ENCODE results near the gene HOXC9.

HOXC9 gene

DNA sequence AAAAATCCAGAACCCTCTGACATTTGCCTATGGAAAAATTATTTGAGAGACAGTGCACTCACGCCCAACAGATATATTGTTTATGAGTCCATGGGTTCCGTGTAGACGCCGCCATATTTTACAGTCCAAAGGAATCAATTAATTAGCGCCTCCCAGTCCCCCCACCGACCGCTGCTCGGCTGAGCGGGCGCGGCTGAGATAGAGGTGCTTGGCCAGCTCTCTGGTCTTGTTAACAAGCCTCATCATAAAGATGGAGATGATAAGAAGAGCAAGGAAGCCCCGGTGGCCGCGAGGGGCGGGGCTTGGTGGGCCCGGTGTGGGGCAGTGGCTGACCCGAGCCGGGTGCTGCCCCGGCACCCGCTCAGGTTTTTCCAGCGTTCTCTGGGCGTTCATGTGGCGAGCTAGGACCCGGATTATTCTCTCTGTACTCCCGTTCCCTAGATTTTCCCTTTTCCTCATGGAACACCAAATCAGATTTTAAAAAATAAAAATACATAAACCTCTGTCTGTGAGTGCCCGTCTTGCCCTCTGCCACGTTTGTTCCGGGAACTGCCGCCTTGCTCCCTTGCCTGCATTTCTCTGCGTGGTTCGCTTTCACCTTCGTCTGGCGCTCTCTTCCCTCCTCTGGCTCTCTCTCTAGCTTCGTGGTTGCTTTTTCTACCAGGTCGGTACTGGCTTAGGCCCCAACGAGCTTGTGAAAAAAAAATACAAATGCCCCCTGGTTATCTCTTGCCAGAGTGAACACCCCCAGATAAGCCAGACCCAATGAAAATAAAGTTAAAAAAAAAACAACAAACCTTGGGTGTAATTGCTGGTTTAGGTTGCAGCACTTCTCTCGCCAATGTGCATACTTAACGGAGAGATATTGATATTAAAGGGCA lies 36.3 kb upstream of the HOXC9 start:
- no peak for DNase-seq

DNA sequence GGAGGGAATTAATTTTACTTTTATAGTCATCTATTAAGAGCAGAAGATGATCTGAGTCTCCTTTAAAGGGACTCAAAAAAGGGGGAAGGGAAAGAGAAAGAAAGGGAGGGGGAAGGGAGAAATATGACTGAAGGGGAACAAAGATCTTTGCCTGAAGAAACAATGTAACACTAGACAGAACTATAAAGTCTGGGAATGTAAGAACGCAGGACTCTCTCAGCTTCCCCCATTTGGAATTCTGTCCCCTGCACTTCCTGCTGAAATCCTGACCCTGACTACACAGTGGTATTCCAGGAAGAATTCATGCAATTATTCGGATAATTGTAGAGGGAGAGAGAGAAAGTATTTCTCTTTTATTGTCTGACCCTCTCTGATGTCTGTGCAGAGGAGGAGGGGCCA lies 35.6 kb upstream of the HOXC9 start:
- DNase-seq, result no peak

DNA sequence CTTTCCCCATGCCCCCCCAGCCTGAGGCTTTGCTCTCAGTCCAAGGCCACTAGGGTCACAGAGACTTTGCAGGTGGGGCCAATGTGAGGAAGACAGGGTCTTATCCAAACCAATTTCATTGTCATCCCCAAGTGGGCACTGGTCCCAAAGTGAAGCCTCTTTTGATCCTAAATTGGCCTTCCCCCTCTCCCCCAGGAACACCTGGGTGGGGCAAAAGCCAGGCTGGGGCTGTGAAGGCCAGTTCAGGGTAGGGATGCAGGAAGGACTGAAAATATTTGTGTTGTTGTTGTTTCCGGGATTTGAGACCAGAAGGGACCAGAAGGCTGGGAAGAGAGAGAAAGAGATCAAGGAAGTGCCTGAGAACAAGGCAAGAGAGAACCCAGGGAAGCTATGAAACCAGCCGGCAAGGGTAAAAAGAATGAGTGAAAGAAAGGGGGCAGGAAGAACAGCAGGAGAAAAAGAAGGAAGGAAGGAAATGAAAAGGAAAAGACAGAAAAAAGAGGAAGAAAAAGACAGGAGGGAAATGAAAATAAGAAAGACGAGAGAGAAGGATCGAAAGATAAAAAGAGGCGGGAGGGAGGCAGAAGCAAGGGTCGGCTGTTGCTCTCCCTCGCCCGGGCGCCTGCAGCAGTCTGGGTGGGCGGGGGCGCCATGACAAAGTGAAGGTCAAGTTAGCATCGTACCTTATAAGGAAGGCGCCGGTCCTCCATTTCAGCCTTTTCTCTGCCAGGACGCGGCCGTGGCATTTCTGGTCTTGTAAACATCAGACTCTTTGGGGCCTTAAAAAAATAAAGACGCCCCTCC lies 34.5 kb upstream of the HOXC9 start:
- DNase-seq, result no peak

DNA sequence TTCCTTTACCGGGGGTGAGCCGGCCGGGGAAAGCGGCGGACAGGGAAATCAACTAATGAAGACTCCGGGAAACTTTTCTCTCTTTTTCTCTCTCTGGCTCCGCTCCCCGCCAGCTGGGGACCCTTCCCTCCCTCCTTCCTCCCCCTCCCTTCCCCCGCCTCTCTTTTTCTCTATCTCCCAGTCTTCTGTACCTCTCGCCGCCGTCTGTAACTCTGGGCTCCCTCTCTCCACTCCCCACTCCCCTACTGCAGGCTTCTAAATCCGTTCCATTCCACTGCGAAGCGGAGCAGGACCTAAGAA lies 33.9 kb upstream of the HOXC9 start:
- DNase-seq, result no peak

DNA sequence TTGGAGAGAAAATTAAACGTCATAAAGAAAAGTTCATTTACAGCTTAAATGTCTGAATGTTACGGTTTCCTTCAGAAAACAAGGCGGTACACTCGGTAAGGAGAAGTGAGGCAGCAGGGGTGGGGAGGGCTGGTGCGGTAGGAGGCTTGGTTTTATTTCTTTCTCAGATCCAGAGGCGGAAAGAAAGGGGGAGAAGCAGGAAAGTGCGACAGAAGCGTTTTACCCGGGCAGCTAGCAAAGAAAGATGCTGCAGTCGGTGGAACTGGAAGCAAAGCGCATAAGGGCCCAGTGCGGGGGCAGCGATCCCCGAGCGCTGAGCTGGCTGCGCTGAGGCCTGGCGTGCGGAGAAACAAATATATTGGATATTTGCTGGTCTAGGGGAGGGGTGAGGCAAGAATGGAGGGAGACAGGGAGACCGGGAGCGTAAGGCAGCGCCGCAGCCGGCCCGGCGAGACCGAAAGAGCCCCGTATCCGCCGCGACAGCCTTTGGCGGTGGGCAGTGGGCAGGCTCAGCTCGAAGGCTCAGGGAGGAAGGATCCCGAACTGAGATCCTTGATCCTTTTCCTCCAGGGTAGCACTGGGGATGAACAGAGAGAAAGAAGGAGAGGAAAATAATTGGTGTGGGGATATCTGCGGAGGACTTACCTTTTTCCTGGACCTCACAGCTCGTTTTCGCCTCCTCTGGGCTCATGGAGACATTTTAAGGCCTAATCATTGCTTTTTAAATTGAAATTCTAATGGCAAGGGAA lies 33.4 kb upstream of the HOXC9 start:
- no peak for DNase-seq

DNA sequence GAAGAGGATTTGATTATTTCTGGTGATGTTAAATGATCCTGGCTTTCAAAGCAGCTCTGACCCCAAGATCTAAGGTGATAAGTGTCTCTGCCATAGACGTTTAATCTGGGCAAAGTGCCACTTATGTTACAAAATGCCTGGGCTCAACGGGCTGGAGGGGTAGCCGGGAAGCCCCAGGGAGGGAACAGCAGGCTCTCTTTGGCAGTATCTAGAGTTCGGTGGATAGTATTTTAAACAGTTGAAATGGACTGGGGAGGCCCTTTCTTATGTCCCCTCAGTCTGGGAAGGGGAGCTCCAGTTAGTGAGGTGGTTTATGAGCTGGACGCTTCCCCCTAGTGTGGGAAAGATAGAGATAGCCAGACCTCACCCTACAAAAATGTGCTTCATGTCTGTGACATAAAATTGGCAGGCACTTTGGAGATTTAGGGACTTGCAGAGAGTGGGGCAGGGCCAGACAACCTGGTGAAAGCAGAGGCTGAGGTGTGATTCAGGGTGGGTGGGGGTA lies 32.5 kb upstream of the HOXC9 start:
- no peak for DNase-seq

DNA sequence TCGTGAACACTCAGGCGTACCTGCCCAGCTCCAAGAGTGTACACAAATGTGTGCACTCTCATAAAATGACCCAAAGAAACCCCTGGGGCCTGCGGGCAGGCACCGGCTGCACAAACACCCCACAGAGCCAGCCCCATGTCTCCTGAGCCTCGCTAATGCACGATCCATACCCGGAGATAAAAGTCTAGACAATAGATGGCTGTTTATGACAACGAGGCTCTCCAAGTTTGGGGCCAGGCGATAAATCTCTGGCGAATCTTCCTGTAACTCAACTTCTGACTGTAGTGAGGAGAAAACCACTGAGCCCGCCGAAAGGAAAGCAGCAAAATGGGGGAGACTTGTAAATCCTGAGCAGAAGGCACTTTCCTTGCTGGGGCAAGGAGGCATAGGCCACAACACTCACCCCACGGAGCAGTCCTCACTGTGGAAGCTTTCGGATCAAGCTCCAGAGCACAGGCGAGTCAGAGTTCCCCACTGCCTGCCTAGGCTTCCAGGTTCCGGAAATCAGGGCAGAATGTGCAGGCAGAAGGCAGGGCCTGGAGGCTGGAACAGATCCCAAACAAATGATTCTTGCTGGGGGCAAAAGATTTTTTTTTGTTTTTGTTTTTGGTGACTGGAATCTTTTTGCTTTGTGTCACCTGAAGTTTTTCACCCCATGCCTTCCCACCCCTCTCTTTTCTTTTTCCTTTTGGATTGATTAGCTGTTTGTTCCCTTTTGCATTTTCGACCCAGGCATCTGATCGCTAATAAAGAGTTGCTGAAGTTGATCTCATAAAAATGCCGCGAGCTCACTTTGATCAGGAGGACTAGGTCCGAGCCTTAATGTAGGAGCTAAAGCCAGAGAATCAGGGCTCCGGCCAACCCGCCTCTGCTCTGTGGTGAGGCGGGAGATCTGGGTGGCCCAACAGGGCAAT lies 31.5 kb upstream of the HOXC9 start:
- DNase-seq, result no peak

DNA sequence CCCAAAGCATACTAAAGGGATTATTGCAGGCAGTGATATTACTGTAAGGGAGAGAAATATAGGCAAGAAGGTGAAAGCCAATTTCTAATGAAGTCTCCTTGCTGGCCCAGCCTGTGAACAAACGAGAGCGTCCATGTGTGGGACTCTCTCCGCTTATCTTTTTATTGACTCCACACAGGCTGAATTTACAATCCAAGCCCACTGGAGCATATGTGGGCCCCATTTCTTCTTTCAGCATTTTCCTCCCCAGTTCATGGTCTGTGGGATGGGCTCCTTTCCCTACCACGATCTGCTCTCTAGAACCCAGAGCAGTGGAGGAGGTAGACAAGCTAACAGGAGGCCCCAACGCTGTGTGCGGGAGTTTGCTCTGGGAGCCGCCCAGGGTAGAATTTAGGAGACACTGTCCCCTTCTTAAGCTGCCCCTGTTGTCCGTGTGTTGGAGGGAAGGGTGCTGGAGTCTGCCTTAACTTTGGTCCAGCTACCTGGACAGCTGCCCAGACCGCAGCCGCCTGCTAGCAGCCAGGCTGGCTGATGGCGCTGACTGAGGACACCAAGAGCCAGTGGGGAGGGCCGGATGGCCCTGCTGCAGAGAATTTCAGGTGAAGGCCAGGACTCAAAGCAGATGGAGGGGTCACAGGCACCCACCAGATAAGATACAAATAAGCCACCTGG lies 30.2 kb upstream of the HOXC9 start:
- no peak for DNase-seq

DNA sequence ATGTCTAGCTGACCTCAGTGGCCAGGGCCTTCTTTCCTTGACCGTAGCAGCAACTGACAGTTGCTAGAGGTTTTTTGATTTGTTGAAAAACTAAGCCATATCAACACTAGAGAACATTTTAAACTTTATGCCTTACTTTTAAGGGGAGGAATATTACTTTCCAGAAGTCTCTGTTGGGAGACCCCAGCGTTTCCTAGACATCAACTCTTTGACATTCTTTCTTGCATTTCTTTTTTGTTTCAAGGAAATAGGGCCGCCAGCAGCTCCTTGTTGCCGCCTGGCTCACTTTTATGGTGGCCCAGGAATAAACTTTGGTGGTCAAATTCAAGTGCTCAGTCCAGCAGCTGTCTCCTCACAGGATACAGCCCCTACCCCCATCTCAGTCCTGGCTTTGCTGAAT lies 29.5 kb upstream of the HOXC9 start:
- DNase-seq, result no peak

DNA sequence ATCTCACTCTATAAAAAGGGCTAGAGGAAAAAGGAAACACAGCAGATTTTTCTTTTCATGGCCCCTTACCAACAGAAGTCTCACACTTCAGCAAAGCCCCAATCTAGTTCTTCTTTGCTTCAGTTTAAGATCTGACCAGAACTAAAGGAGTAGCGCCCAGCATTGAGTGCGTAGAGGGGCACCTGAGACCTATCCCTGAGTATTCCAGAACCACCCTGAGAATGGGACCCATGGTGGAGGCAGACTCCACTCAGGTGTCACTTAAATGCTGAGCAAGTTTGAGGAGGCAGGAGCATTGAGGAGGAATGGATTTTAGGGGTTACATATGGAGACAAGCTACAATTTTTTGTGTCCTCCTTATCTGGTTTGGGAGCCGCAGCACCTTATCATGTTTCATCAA lies 28.8 kb upstream of the HOXC9 start:
- no peak for DNase-seq

DNA sequence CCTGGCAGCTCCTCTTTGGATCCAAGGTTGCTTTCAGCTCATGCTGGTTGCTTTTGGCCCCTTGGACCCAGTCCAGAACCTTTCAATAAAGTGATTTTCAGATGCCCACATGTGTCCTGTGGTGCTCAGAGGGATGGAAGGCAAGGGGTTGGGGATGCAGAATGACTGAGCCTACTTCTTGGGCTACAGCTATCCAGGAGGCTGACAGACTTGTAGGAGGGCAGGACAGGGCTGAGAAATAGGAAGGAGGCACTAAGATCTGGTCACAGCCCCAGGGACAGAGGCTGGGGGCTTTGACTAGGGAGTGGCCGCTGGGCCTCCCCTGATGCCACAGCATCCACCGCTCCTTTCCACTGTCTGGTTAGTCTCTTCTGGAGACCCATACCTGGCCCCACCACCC lies 28.3 kb upstream of the HOXC9 start:
- DNase-seq, result no peak

DNA sequence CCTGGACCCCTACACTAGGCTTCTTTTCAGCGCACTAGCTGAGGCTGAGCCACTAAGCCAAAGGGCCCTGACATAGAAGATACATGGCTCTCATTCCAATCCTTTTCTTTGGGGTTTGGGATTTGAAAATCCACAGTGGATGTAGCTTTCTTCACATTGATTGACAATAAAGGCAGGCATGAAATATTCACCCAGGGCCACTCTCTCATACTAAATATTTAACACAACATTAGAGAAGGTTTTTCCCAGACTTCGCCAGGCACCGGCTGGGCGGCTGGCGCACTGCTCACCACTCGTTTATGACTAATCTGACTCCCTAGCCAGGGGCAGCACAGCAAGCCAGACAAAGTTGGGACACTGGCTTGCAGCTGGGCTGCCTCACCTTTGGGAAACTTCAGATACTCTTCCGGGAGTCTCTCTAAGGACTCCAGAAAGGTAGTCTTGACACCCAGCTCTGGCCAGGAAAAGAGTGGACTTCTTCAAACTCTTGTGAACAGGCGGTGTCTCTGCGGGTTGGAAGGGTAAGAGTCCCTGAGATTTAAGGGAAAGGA lies 27.7 kb upstream of the HOXC9 start:
- no peak for DNase-seq

DNA sequence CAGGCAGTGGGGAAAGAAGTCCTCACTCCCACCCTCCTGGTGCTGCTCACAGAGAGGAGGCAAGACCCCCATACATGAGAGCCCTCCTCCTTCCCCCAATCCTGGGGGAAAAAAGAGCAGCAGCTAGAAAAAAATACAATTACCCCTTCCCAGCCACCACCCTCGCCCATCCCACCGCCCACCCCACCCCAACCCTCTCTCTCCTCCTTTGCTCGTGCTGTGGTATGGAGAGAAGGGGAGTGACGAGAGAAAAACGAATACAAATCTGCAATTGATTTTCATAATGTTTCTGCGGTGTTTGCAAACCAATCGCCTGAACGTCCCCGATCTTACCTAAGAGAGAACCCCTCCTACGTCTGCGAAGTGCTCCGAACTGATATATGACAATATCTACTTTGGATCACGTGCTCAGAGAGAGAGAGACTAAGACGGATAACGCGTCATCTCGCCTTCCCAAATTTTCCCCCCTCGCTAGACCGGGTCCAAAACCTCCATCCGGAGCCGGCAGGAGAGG lies 27.2 kb upstream of the HOXC9 start, which contains the start of gene HOXC11:
HOXC11 (plus strand) TSS at position 405 of the 514 bp plus-strand sequence. CDS start 116 bp downstream, outside the sequence.
- no peak for DNase-seq

DNA sequence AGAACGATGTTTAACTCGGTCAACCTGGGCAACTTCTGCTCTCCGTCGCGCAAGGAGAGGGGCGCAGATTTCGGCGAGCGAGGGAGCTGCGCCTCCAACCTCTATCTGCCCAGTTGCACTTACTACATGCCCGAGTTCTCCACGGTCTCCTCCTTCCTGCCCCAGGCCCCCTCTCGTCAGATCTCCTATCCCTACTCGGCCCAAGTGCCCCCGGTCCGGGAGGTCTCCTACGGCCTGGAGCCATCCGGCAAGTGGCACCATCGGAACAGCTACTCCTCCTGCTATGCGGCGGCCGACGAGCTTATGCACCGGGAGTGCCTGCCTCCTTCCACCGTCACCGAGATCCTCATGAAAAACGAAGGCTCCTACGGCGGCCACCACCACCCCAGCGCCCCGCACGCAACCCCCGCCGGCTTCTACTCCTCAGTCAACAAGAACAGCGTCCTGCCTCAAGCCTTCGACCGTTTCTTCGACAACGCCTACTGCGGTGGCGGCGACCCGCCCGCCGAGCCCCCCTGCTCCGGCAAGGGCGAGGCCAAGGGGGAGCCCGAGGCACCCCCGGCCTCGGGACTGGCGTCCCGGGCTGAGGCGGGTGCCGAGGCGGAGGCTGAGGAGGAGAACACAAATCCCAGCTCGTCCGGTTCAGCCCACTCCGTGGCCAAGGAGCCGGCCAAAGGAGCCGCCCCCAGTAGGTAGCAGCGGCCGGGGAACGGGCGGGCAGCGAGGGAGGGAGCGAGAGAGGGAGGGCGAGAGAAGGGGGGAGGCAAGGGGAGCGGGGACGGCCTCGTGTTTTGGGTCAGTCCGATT lies 26.5 kb upstream of the HOXC9 start:
- DNase-seq, result no peak

DNA sequence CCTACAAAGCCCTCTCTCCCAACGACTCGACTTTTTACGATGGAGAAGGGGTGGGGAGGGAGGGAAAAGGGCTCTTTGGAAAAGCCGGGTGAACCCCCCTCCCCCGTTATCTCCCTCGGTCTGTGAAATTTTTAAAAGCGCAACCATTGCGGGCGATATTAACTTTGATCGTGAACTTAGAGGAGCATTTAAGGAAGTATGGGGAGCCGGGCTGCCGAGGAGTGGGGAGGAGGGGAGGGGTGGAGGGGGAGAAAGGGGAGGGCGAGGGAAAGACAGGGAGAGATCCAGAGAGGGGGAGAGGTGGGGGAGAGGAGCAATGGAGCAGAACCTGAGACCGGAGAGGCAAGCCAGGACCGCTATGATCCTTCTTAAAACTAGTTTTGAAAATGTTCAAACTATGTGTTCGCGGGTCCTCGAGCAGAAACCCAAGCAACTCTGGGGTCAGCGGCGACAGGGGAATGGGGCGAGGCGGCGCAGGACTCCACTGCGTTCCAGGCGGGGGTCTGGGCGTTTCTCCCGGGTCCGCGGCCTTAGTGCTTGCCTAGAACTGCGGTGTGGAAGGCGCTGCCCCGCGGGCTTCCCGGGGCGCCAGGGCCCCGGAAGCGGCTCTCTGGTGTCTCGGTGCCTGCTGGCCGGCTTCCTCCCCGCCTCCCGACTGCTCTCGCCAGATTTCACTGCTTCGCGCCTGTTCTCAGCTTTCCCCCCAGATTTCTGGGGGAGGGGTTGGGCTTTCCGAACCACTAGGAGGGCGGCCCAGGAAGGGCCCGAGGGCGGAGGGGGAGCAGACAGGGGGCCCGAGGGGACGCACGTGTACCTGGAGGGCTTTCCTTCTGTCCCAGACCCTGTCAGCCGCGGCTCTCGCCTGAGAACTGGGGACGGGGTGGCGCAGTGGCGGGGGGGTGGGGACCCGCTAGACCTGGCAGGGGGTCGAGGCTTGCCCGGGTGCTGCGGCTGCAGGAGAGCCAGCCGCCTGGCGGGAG lies 25.6 kb upstream of the HOXC9 start, which contains the start of gene HOTAIR:
HOTAIR (minus strand) TSS at position 871 of the 980 bp plus-strand sequence.
- DNase-seq, result no peak

DNA sequence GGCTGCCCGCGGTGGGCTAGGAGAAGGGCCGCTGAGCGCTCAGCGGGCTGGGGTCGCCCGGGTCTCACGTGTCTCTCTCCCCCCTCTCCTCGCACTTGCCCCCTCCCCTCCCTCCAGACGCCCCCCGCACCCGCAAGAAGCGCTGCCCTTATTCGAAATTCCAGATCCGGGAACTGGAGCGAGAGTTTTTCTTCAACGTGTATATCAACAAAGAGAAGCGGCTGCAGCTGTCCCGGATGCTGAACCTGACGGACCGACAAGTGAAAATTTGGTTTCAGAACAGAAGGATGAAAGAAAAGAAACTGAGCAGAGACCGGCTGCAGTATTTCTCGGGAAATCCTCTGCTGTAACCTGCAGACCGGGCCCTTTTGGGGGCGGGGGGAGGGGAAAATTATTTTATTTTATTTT lies 24.9 kb upstream of the HOXC9 start:
- DNase-seq, result no peak

DNA sequence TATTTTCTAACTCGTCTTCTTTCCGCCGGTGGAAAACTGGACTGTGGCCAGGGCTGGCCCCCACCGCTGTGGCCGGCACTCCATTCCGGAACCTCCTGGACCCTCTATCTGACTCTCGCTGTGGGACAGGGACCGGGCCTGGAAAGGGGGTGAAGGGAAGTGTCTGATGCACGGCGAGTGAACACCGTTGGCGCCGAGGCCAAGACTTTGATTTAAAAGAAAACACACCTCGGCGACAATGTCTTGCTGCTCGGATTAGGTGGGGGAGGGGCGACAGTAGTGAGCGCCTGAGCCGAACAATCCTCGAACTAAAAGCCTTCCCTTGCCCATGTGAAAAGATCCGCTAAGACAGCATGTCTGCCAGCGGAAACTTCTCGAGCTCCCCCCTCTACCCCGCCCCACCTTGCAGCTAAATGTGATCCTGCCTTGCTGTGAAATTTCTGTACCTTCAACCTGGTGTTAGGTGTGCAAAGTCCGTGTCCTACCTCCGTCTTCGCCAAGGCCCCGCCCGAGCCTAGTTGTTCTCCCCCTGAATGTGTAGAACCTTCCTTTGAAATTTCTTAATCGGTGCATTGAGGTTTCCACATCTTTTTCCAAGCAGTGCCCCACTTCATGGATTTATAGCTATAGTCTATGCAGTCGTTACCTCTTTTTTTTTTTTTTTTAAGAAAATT lies 24.3 kb upstream of the HOXC9 start:
- DNase-seq, result no peak

DNA sequence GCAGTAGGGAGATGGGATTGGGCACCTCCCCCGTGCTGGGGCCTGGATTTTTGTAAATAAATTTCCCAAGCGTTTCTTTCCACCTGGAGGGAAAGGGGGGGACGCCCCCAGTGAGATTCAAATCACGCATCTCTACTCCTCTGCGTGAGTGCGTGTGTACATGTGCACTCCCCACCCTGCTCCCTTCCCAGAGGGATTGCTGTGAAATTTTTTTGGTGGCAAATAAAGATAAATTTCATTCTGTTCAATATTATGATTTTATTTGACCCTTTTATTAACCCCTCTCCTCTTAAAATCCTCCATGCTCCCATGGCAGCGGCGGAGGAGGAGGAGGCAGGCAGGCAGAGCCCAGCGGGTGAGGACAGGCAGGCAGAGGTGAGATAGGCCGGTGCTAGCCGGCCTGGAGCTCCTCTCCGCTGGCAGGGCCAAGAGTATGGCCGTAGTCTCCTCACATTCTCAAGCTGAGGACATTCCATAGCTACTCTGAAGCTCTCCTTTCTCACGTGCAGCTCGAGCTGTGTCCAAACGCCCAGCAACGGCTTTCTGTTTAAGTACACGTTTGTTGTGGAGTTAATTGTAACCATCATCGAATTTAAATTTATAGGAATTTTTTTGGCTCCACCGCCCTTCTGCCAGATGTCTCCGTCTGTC lies 23.7 kb upstream of the HOXC9 start:
- no peak for DNase-seq

Data from CD4-positive, alpha-beta T cell treated with Interleukin-17A for 1 hour (primary cell).